LHCN-M2 (cell line): ENCODE measurements around the gene PSMB10. TPM values are rescaled to one million over a fixed set of nuclear protein-coding genes. Genes with fewer than 3 reads are reported as not detected.

Experiments
- DNase-seq: peaks from one replicate; pipeline ENCODE4 v3.0.0-alpha.2; 2012; ENCODE audit warnings: low read depth
- total RNA-seq: library from RNA; depleted of rRNA; stranded (reverse); fragments of >200 nt; gene quantifications from 2 replicates; pipeline ENCODE4 v1.2.3, GENCODE V29; 2014; rRNA removed

The PSMB10 gene
- total RNA-seq, 1 experiment from 2014 or later: 38.1 TPM

GRCh38 chr16:67893743-67894399 is 42.8 kb downstream of the PSMB10 start:
- no peak for DNase-seq

GRCh38 chr16:67892899-67893742 is 43.5 kb downstream of the PSMB10 start, which contains the start of gene PSKH1:
Gene PSKH1 (plus strand): TSS chr16:67893254. CDS start chr16:67908750, 15,496 bp downstream.
- DNase-seq: peak; percentile 93

- no peak for DNase-seq
Measured at GRCh38 chr16:67892375-67892774, 44.3 kb downstream of the PSMB10 start.

- no peak for DNase-seq
Measured at GRCh38 chr16:67888331-67888730, 48.3 kb downstream of the PSMB10 start.

GRCh38 chr16:67886387-67886786 is 50.3 kb downstream of the PSMB10 start:
- no peak for DNase-seq

GRCh38 chr16:67885976-67886375 is 50.7 kb downstream of the PSMB10 start:
- no peak for DNase-seq

- no peak for DNase-seq
Measured at GRCh38 chr16:67885545-67885944, 51.1 kb downstream of the PSMB10 start.

GRCh38 chr16:67884684-67885083 is 52.0 kb downstream of the PSMB10 start, which contains the start of gene NRN1L:
Gene NRN1L (plus strand): TSS chr16:67884885. CDS start chr16:67884904, 19 bp downstream.
- DNase-seq: no peak

Other genes starting within 250 kb of the PSMB10 start
- 15.9 and 17.4 TPM in 2 replicates for gene GFOD2, start 217.5 kb downstream of the PSMB10 start, total RNA-seq
- gene RANBP10, start 130.3 kb downstream of the PSMB10 start, total RNA-seq: 3.8 and 4.5 TPM in 2 replicates
- 0.77 and 1.6 TPM in 2 replicates for gene TSNAXIP1, start 130.0 kb downstream of the PSMB10 start, total RNA-seq
- 61.6 and 65.5 TPM in 2 replicates for gene THAP11, start 94.5 kb downstream of the PSMB10 start, total RNA-seq
- gene NUTF2, start 89.9 kb downstream of the PSMB10 start, total RNA-seq: 86.3 and 142 TPM in 2 replicates
- gene CENPT, start 89.2 kb downstream of the PSMB10 start, total RNA-seq: 52.6 and 55.5 TPM in 2 replicates
- gene EDC4, start 63.8 kb downstream of the PSMB10 start, total RNA-seq: 59.2 and 67.7 TPM in 2 replicates
- gene NRN1L, start 52.0 kb downstream of the PSMB10 start, total RNA-seq: not detected in 2 replicates
- gene PSKH1, start 43.6 kb downstream of the PSMB10 start, total RNA-seq: 9.0 and 10.3 TPM in 2 replicates
- gene CTRL, start 5.0 kb downstream of the PSMB10 start, total RNA-seq: 0.71 and 2.6 TPM in 2 replicates
- gene LCAT, start 7.3 kb upstream of the PSMB10 start, total RNA-seq: 11.7 and 13.3 TPM in 2 replicates
- gene SLC12A4, start 31.8 kb upstream of the PSMB10 start, total RNA-seq: 61.7 and 62.6 TPM in 2 replicates
- gene DPEP3, start 43.6 kb upstream of the PSMB10 start, total RNA-seq: not detected in 2 replicates
- not detected in 2 replicates for gene DPEP2, start 62.6 kb upstream of the PSMB10 start, total RNA-seq
- not detected in 2 replicates for gene DPEP2NB, start 79.1 kb upstream of the PSMB10 start, total RNA-seq
- gene DDX28, start 86.4 kb upstream of the PSMB10 start, total RNA-seq: 10.5 and 13.4 TPM in 2 replicates
- 18.3 and 20.1 TPM in 2 replicates for gene DUS2, start 86.4 kb upstream of the PSMB10 start, total RNA-seq
- gene NFATC3, start 148.5 kb upstream of the PSMB10 start, total RNA-seq: 22.3 and 26.5 TPM in 2 replicates